Central memory CD8-positive, alpha-beta T cell (primary cell): Measurements from ENCODE around the gene TMC5.
"Not testable (repeated sequence)": the region's sequence is repeated elsewhere in the genome, so short reads cannot be mapped to it uniquely, and the experiment has no call there.

Experiments
- ATAC-seq: fragments of 150-1000 bp; cut with Tn5 transposase; replicated peaks from 2 replicates; pipeline ENCODE4 v1.10.0; 2022; ENCODE audit warnings: mild to moderate bottlenecking, moderate FRiP score, moderate number of reproducible peaks; ENCODE audit not compliant: poor library complexity, severe bottlenecking; ENCODE audit errors: extremely low read depth
- DNase-seq, 2 donors: peaks; one replicate each; pipeline ENCODE4 v3.0.0; 2021; ENCODE audit warnings: low spot score in 2 of 2
- H3K27ac Mint-ChIP-seq: one replicate; pipeline ENCODE4 v1.8.0; 2022; ENCODE audit warnings: low read depth, mild to moderate bottlenecking, moderate library complexity, mixed read lengths
- H3K27me3 Mint-ChIP-seq: one replicate; pipeline ENCODE4 v1.8.0; 2022; ENCODE audit warnings: mixed read lengths
- H3K36me3 Mint-ChIP-seq: one replicate; pipeline ENCODE4 v1.8.0; 2022; ENCODE audit warnings: mild to moderate bottlenecking, moderate library complexity, mixed read lengths; ENCODE audit not compliant: insufficient read depth
- H3K4me1 Mint-ChIP-seq: one replicate; pipeline ENCODE4 v1.8.0; 2022; ENCODE audit warnings: mixed read lengths
- H3K4me3 Mint-ChIP-seq: one replicate; pipeline ENCODE4 v1.8.0; 2022; ENCODE audit warnings: mild to moderate bottlenecking, moderate library complexity, mixed read lengths
- H3K9me3 Mint-ChIP-seq: one replicate; pipeline ENCODE4 v1.8.0; 2022; ENCODE audit warnings: mixed read lengths

TMC5 gene, protein sequence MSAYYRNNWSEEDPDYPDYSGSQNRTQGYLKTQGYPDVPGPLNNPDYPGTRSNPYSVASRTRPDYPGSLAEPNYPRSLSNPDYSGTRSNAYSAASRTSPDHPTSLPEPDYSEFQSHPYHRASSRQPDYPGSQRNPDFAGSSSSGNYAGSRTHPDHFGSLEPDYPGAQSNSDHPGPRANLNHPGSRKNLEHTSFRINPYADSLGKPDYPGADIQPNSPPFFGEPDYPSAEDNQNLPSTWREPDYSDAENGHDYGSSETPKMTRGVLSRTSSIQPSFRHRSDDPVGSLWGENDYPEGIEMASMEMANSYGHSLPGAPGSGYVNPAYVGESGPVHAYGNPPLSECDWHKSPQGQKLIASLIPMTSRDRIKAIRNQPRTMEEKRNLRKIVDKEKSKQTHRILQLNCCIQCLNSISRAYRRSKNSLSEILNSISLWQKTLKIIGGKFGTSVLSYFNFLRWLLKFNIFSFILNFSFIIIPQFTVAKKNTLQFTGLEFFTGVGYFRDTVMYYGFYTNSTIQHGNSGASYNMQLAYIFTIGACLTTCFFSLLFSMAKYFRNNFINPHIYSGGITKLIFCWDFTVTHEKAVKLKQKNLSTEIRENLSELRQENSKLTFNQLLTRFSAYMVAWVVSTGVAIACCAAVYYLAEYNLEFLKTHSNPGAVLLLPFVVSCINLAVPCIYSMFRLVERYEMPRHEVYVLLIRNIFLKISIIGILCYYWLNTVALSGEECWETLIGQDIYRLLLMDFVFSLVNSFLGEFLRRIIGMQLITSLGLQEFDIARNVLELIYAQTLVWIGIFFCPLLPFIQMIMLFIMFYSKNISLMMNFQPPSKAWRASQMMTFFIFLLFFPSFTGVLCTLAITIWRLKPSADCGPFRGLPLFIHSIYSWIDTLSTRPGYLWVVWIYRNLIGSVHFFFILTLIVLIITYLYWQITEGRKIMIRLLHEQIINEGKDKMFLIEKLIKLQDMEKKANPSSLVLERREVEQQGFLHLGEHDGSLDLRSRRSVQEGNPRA

GRCh38 chr16:19417640-19418039 is at the start of gene TMC5:
TSS of gene TMC5 (plus strand) at chr16:19417883. CDS start at chr16:19440039, 22,156 bp downstream.
- DNase-seq (no peak), ATAC-seq (no peak)
- H3K4me1 Mint-ChIP-seq: no peaks in the 10 kb centered on the region
- H3K27me3 Mint-ChIP-seq: peaks cover 38% of the 10 kb centered on the region
- peaks cover 5% of the 10 kb centered on the region for H3K9me3 Mint-ChIP-seq
- H3K4me3 Mint-ChIP-seq: no peak within 1 kb of the TSS
- H3K36me3 Mint-ChIP-seq: no peaks in the 10 kb centered on the region
- H3K27ac Mint-ChIP-seq: no peak within 1 kb of the TSS

GRCh38 chr16:19372541-19372940 is 45.1 kb upstream of the TMC5 start:
- not testable (repeated sequence) for H3K4me1 Mint-ChIP-seq, H3K36me3 Mint-ChIP-seq, H3K27me3 Mint-ChIP-seq, DNase-seq, ATAC-seq, H3K27ac Mint-ChIP-seq, H3K9me3 Mint-ChIP-seq, H3K4me3 Mint-ChIP-seq

DNA sequence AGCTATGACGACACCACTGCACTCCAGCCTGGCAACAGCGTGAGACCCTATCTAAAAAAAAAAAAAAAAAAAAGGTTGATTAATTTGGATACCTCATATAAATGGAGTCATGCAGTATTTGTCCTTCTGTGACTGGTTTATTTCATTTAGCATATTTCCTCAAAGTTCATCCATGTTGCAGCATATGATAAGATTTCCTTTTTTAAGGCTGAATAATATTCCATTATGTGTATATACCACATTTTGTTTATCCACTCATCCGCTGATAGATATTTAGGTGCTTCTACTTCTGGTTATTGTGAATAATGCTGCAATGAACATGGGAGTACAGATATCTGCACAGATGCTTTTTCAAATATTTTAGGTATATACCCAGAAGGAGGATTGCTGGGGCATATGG is 43.3 kb upstream of the TMC5 start:
- H3K4me1 Mint-ChIP-seq: no peaks in the 10 kb centered on the region
- H3K27ac Mint-ChIP-seq: no peak overlapping the region
- no peak for ATAC-seq
- H3K9me3 Mint-ChIP-seq: no peaks in the 10 kb centered on the region
- H3K27me3 Mint-ChIP-seq: peaks cover 9% of the 10 kb centered on the region
- H3K4me3 Mint-ChIP-seq: no peak overlapping the region
- no peak for DNase-seq
- H3K36me3 Mint-ChIP-seq: no peaks in the 10 kb centered on the region

- Mint-ChIP-seq H3K9me3 (no peaks in the 10 kb centered on the region), H3K4me3 (no peak overlapping the region), H3K36me3 (no peaks in the 10 kb centered on the region), H3K27ac (no peak overlapping the region), H3K27me3 (peaks cover 9% of the 10 kb centered on the region), H3K4me1 (no peaks in the 10 kb centered on the region)
- no peak for ATAC-seq
- DNase-seq: no peak
Measured at GRCh38 chr16:19375561-19376158, 42.0 kb upstream of the TMC5 start.

- Mint-ChIP-seq H3K27me3 (peaks cover 29% of the 10 kb centered on the region), H3K4me3 (no peak overlapping the region), H3K36me3 (no peaks in the 10 kb centered on the region), H3K4me1 (no peaks in the 10 kb centered on the region), H3K9me3 (no peaks in the 10 kb centered on the region), H3K27ac (no peak overlapping the region)
- DNase-seq (no peak), ATAC-seq (no peak)
Measured at GRCh38 chr16:19377864-19378263, 39.8 kb upstream of the TMC5 start.

- ATAC-seq (no peak), DNase-seq (no peak)
- no peaks in the 10 kb centered on the region for H3K4me1 Mint-ChIP-seq
- peaks cover 32% of the 10 kb centered on the region for H3K27me3 Mint-ChIP-seq
- H3K9me3 Mint-ChIP-seq: no peaks in the 10 kb centered on the region
- no peaks in the 10 kb centered on the region for H3K36me3 Mint-ChIP-seq
- H3K27ac Mint-ChIP-seq: no peak overlapping the region
- H3K4me3 Mint-ChIP-seq: no peak overlapping the region
Measured at GRCh38 chr16:19378511-19378910, 39.2 kb upstream of the TMC5 start.

GRCh38 chr16:19379838-19380237 is 37.8 kb upstream of the TMC5 start:
- Mint-ChIP-seq H3K27ac (no peak overlapping the region), H3K9me3 (no peaks in the 10 kb centered on the region), H3K4me3 (no peak overlapping the region), H3K4me1 (no peaks in the 10 kb centered on the region), H3K27me3 (peaks cover 44% of the 10 kb centered on the region), H3K36me3 (no peaks in the 10 kb centered on the region)
- no peak for DNase-seq
- no peak for ATAC-seq

DNA sequence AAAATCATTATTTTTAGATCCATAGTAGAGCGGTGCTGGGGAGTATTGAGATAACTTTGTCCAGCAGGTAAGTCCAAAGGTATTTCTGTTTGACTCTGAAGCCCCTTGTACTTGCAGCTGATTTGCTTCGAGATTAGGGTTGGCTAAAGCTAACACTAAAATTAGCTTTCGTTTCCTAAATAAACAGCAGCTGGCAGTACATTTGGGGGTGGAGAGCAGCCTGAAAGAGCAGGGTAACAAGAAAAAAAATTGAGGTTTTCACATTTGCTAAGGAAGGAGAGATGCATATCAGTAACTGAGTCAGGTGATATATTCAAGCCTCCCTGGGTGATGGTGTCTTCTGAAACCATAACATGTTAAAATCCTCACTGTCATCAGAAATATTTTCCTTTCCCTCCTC is 37.4 kb upstream of the TMC5 start:
- Mint-ChIP-seq H3K9me3 (no peaks in the 10 kb centered on the region), H3K4me3 (no peak overlapping the region), H3K4me1 (no peaks in the 10 kb centered on the region), H3K36me3 (no peaks in the 10 kb centered on the region), H3K27ac (no peak overlapping the region), H3K27me3 (peaks cover 49% of the 10 kb centered on the region)
- no peak for DNase-seq
- ATAC-seq: no peak

- peaks cover 43% of the 10 kb centered on the region for H3K27me3 Mint-ChIP-seq
- H3K4me3 Mint-ChIP-seq: no peak overlapping the region
- H3K4me1 Mint-ChIP-seq: no peaks in the 10 kb centered on the region
- no peak for ATAC-seq
- H3K27ac Mint-ChIP-seq: peak overlapping the region; percentile 45
- no peak for DNase-seq
- H3K9me3 Mint-ChIP-seq: no peaks in the 10 kb centered on the region
- H3K36me3 Mint-ChIP-seq: no peaks in the 10 kb centered on the region
Measured at GRCh38 chr16:19382084-19382801, 35.4 kb upstream of the TMC5 start.

DNA sequence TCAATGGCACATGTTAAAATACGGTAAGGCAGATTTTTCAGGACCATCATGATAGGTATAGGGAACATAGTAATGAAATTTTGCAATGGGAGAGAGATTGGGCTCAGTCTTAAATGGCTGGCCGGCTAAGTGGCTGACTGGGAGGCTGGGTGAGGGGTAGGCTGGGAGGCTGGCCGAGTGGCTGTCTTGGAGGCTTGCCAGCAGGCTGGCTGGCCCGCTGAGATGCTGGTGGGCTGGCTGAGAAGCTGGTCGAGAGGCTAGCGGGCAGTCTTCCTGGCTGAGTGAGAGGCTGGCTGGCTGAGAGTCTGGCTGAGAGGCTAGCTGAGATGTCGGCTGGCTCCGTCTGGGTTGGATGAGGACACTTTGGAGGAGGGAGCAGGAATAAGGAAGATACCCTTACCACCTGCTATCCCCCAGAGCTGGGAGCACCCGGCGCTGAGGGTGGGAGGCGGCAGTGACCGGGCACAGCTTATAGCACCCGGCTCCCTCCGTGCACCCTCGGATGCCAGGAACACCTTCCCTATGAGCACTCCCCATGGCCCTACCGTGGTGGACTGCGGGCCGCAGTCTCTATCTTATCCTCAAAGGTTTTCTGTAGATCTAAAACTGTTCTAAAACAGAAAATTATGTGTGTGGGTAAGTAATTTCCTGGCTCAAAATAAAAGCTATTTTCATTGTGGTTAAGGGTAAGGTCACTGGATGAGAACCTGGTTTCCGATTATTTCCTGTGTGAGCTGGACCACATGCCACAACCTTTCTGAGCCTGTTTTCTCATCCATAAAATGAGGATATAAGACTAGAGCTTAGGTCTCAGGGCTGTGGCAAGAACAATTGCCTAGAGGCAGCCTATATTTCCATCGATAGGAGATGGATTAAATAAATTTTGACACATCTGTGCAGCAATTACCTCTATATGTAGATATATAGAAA is 34.5 kb upstream of the TMC5 start:
- DNase-seq (no peak), ATAC-seq (no peak)

DNA sequence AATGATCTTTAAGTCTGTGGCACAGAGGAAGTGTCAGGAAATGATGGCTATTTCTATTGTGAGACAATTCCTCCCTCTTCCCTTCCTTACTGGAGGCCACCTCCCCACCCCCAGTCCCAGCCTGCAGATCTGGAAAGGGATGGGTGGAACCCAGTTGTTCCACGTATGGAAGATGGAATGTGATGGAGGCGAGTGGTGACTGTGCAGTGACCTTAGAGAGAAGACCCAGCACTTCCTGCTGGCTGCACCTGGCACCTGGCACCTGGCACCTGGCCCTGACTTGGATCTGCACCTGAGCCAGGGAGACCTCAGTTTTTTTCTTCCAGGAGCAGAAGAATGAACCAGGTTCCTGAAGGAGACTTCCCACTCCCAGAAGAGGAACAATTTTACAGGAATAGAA is 33.0 kb upstream of the TMC5 start:
- Mint-ChIP-seq H3K4me3 (no peak overlapping the region), H3K27ac (no peak overlapping the region), H3K9me3 (no peaks in the 10 kb centered on the region), H3K4me1 (no peaks in the 10 kb centered on the region), H3K27me3 (peaks cover 60% of the 10 kb centered on the region), H3K36me3 (no peaks in the 10 kb centered on the region)
- ATAC-seq (no peak), DNase-seq (no peak)

More for the DNA sequence above, 34.5 kb upstream of the TMC5 start:
- H3K27me3 Mint-ChIP-seq: peaks cover 46% of the 10 kb centered on the region
- H3K4me1 Mint-ChIP-seq: no peaks in the 10 kb centered on the region
- H3K27ac Mint-ChIP-seq: peak overlapping the region; percentile 45
- H3K36me3 Mint-ChIP-seq: no peaks in the 10 kb centered on the region
- H3K9me3 Mint-ChIP-seq: no peaks in the 10 kb centered on the region
- H3K4me3 Mint-ChIP-seq: no peak overlapping the region
